Activated CD8-positive, alpha-beta T cell treated with anti-CD3 and anti-CD28 coated beads for 36 hours (primary cell): ENCODE measurements around the gene MEF2A. TPM values are rescaled to one million over a fixed set of nuclear protein-coding genes. Genes with fewer than 3 reads are reported as not detected.

ENCODE experiments used
- ATAC-seq: fragments of 200-7000 bp; cut with Tn5 transposase; one replicate; pipeline ENCODE4 v1.10.0; 2021; ENCODE audit warnings: mild to moderate bottlenecking, moderate library complexity
- CTCF ChIA-PET: fragments of 350-600 bp; sonication (Branson Sonifier 250); formaldehyde crosslinking; loops from one replicate; lab custom pipeline; 2021; ENCODE audit warnings: antibody characterized with exemption; lab: Charles Lee
- POLR2A ChIA-PET: fragments of 350-600 bp; sonication (Branson Sonifier 250); formaldehyde crosslinking; loops from one replicate; lab custom pipeline; 2021; ENCODE audit warnings: antibody characterized with exemption; lab: Charles Lee
- DNase-seq: peaks from one replicate; pipeline ENCODE4 v3.0.0-alpha.2; 2020
- H3K27ac Mint-ChIP-seq: one replicate; pipeline ENCODE4 v1.8.0; 2021; ENCODE audit warnings: mild to moderate bottlenecking, mixed read lengths
- H3K27me3 Mint-ChIP-seq: one replicate; pipeline ENCODE4 v1.8.0; 2021; ENCODE audit warnings: mixed read lengths
- H3K36me3 Mint-ChIP-seq: one replicate; pipeline ENCODE4 v1.8.0; 2021; ENCODE audit warnings: low read depth, mixed read lengths
- H3K4me1 Mint-ChIP-seq: one replicate; pipeline ENCODE4 v1.8.0; 2021; ENCODE audit warnings: low read depth, mixed read lengths
- H3K4me3 Mint-ChIP-seq: one replicate; pipeline ENCODE4 v1.8.0; 2021; ENCODE audit warnings: mild to moderate bottlenecking, moderate library complexity, mixed read lengths
- H3K9me3 Mint-ChIP-seq: one replicate; pipeline ENCODE4 v1.8.0; 2021; ENCODE audit warnings: mixed read lengths
- intact Hi-C: fragments of 100-400 bp; cut with micrococcal nuclease; formaldehyde crosslinking; loops from one replicate; pipeline ENCODE4 v1.10.0; 2022
- total RNA-seq, 2 experiments: library from RNA; stranded (reverse); gene quantifications; one replicate each; pipeline ENCODE4 v1.2.3, GENCODE V29; 2021
- TF ChIP-seq, protein P1 (sequence below): fragments of 200-600 bp; IDR thresholded peaks from one replicate; pipeline ENCODE4 v1.8.0; 2022; ENCODE audit warnings: antibody characterized with exemption, mild to moderate bottlenecking

The MEF2A gene
- total RNA-seq, 2 experiments from 2014 or later = 16.4 to 17.6 TPM

DNA sequence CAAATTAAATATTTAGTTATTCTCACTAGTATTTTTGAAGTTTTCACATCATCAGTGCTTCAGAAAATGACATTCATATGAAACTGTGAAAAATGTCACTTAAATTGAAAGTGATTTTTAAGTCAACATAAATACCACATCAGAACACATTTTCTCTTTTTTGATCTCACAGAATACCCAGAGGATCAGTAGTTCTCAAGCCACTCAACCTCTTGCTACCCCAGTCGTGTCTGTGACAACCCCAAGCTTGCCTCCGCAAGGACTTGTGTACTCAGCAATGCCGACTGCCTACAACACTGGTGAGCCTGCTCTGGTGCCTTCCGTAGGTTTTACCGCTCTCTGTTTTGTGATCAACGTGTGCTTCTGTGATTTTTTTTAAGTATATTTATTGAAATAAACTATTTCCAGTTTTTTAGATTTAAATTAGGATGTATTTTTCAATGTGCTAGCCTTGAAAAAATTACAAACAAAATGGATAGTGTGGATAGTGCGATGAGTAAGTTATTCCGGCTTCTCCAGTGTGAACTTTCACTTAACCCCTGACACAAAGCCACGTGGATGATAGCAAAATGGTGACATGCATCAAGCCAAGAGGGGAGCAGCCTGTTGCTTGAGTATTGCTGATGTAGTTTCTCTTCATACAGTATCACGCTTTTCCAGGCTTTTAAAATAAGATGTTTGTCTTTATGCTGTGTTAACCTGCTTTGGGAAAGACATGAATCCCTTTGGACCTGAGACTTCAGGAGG is 140.9 kb downstream of the MEF2A start:
- Mint-ChIP-seq H3K27ac (peak overlapping the region; percentile 70), H3K36me3 (peaks cover 6% of the 10 kb centered on the region), H3K9me3 (no peaks in the 10 kb centered on the region), H3K4me1 (peaks cover 48% of the 10 kb centered on the region), H3K27me3 (no peaks in the 10 kb centered on the region), H3K4me3 (peak overlapping the region; percentile 62)
- TF ChIP-seq, protein P1, sequence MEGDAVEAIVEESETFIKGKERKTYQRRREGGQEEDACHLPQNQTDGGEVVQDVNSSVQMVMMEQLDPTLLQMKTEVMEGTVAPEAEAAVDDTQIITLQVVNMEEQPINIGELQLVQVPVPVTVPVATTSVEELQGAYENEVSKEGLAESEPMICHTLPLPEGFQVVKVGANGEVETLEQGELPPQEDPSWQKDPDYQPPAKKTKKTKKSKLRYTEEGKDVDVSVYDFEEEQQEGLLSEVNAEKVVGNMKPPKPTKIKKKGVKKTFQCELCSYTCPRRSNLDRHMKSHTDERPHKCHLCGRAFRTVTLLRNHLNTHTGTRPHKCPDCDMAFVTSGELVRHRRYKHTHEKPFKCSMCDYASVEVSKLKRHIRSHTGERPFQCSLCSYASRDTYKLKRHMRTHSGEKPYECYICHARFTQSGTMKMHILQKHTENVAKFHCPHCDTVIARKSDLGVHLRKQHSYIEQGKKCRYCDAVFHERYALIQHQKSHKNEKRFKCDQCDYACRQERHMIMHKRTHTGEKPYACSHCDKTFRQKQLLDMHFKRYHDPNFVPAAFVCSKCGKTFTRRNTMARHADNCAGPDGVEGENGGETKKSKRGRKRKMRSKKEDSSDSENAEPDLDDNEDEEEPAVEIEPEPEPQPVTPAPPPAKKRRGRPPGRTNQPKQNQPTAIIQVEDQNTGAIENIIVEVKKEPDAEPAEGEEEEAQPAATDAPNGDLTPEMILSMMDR = no peak
- ChIA-PET POLR2A (interaction anchor here (0.7 to 1.7 kb wide), 3 partner anchors 10 to 142 kb away, joined by 3 to 6 read pairs (median 6); partner anchors contain the start of gene LYSMD4), CTCF (interaction anchor here (1.0 to 2.8 kb wide), 6 partner anchors 12 to 452 kb away, joined by 3 to 9 read pairs (median 4); no protein-coding TSS in a partner anchor)
- intact Hi-C loops = loop anchor here (5.0 to 10.0 kb wide), 2 partner anchors 139 to 262 kb away; partner anchors contain the start of gene MEF2A
- ATAC-seq (peak; percentile 60), DNase-seq (peak; percentile 54)

DNA sequence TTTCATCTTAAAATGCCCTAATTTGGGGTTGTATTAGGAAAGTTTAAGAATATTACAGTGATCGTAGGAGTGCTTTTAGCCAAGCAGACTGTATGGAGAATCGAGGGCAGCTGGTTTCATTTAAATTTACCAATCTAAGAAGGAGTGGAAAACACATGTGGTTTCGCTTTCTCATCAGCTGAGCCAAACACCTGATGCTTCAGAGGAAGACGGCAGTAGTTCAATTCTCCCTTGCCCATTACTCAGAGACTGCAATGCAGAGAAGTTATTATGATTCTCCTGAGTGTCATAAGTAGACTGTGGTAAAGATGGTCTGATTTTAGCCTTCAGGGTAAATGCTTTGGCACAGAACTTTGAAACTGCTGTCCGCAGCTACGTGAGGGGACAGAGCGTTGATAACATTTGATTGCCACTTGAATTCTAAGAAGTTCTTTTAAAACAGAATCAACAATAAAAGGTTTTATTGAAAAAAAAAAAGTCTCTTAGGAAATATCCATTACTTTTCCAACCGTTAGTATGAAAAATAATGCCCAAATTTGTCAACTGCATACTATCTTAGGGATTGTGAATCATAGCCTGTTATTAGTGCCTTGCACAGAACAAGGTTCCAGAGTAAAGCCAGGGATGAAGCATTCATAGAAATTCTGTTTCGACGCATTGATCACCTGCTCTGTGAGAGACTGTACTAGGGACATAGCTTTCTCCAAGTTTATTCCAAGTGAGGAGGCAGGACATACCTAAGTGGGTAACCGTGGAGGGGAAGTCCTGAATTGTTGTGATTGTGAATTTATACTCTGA is 141.9 kb downstream of the MEF2A start:
- CTCF ChIA-PET = interaction anchor here (1.0 to 2.8 kb wide), 7 partner anchors 11 to 453 kb away, joined by 3 to 9 read pairs (median 4); no protein-coding TSS in a partner anchor
- peak; percentile 71 for ATAC-seq
- H3K4me1 Mint-ChIP-seq = peaks cover 54% of the 10 kb centered on the region
- H3K36me3 Mint-ChIP-seq = peaks cover 11% of the 10 kb centered on the region
- intact Hi-C loops = loop anchor here (5.0 to 10.0 kb wide), 2 partner anchors 140 to 263 kb away; partner anchors contain the start of gene MEF2A
- peak overlapping the region; percentile 70 for H3K27ac Mint-ChIP-seq
- POLR2A ChIA-PET = interaction anchor here (0.7 to 1.7 kb wide), 3 partner anchors 9 to 141 kb away, joined by 3 to 6 read pairs (median 6); partner anchors contain the start of gene LYSMD4
- H3K4me3 Mint-ChIP-seq = peak overlapping the region; percentile 62
- H3K27me3 Mint-ChIP-seq = no peaks in the 10 kb centered on the region
- no peaks in the 10 kb centered on the region for H3K9me3 Mint-ChIP-seq
- TF ChIP-seq, protein P1 = no peak
- peak; percentile 73 for DNase-seq

DNA sequence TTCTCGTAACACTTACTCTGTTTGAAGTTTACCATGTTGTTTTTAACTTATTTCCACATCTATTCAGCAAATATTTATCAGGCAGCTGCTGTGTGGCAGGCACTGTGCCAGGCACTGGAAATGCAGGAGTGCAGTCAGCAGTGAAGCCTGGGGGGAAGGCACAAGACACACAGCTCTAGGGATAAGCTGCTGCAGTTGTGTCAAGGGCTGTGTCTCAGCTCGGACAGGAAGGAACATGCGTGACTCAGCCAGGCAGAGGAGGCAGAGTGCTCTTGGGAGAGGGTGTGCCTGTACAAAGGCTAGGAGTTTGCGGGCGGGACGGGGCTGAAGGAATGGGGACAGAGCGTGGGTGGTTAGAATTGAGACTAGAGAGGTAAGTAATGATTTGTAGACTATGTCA is 142.8 kb downstream of the MEF2A start:
- H3K4me1 Mint-ChIP-seq = peaks cover 46% of the 10 kb centered on the region
- no peak for DNase-seq
- H3K27ac Mint-ChIP-seq = no peak overlapping the region
- TF ChIP-seq, protein P1 = no peak
- H3K27me3 Mint-ChIP-seq = no peaks in the 10 kb centered on the region
- ChIA-PET POLR2A (interaction anchor here (1.4 to 1.7 kb wide), 2 partner anchors 8 to 24 kb away, joined by 3 to 6 read pairs; no protein-coding TSS in a partner anchor), CTCF (interaction anchor here (1.2 to 2.8 kb wide), 4 partner anchors 10 to 436 kb away, joined by 3 to 9 read pairs (median 4); no protein-coding TSS in a partner anchor)
- H3K36me3 Mint-ChIP-seq = peaks cover 14% of the 10 kb centered on the region
- intact Hi-C loops = loop anchor here (5.0 to 10.0 kb wide), 2 partner anchors 141 to 264 kb away; partner anchors contain the start of gene MEF2A
- H3K4me3 Mint-ChIP-seq = no peak overlapping the region
- no peaks in the 10 kb centered on the region for H3K9me3 Mint-ChIP-seq
- no peak for ATAC-seq

DNA sequence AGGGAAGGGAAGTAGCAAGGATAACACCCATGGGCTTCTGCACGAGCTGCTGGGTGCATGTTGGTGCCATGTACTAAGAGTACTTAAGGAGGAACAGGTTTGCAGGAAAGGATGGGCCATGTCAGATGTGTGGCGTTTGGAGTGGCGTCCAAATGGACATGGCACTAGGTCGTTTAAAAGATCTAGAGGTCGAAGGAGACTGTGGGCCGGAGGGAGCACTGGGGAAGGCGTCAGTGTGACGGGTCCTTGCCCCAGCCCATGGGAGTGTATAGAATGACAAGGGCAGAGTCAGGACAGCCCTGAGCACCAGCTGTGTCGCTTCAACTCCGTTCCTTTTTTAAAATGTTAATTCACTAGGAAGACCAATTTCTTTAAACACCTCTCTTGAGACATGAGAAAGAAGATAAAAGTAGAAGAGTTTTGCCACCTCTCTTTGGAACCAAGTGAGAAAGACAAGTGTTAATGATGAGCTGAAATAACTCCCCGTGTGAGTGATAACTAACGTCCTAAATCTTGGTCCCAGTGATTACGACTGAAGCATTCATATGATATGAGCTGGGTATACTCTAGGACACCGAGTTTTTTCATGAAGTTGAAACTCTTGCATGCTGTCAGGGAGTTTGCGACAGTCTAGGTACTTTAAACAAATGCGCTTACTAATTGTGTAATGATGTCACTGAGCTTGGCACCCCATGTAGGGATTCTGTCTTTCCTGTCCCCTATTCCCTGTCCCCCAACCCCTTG is 143.6 kb downstream of the MEF2A start:
- peaks cover 38% of the 10 kb centered on the region for H3K4me1 Mint-ChIP-seq
- CTCF ChIA-PET = interaction anchor here (0.6 to 2.8 kb wide), 3 partner anchors 47 to 1256 kb away, joined by 3 to 9 read pairs (median 5); no protein-coding TSS in a partner anchor

More for the DNA sequence above, 143.6 kb downstream of the MEF2A start:
- Mint-ChIP-seq H3K27ac (no peak overlapping the region), H3K9me3 (no peaks in the 10 kb centered on the region), H3K4me3 (no peak overlapping the region), H3K27me3 (no peaks in the 10 kb centered on the region), H3K36me3 (peaks cover 14% of the 10 kb centered on the region)
- POLR2A ChIA-PET = interaction anchor here (0.9 to 1.4 kb wide), 4 partner anchors 10 to 24 kb away, joined by 3 to 4 read pairs (median 3); partner anchors contain the start of gene LYSMD4
- ATAC-seq (no peak), DNase-seq (no peak)
- intact Hi-C loops = loop anchor here (5.0 to 10.0 kb wide), 2 partner anchors 142 to 265 kb away; partner anchors contain the start of gene MEF2A
- TF ChIP-seq, protein P1 = no peak
